ENCODE results near the gene FRMD1.
A peak's percentile ranks its signal among the peaks of the same experiment; 100 is the strongest.

Gene FRMD1

GRCh38 chr6:168078943-168079405 is at the start of gene FRMD1:
FRMD1 (minus strand) TSS chr6:168079212; CDS start chr6:168079094, 118 bp downstream.
- no peak for DNase-seq

GRCh38 chr6:168128006-168128630 is 49.1 kb upstream of the FRMD1 start:
- DNase-seq: no peak

- no peak for DNase-seq
Observed at GRCh38 chr6:168127384-168127868, 48.4 kb upstream of the FRMD1 start.

- no peak for DNase-seq
Observed at GRCh38 chr6:168126566-168127383, 47.8 kb upstream of the FRMD1 start.

GRCh38 chr6:168125429-168126001 is 46.5 kb upstream of the FRMD1 start:
- DNase-seq: no peak

GRCh38 chr6:168124921-168125320 is 45.9 kb upstream of the FRMD1 start:
- DNase-seq: no peak

DNA sequence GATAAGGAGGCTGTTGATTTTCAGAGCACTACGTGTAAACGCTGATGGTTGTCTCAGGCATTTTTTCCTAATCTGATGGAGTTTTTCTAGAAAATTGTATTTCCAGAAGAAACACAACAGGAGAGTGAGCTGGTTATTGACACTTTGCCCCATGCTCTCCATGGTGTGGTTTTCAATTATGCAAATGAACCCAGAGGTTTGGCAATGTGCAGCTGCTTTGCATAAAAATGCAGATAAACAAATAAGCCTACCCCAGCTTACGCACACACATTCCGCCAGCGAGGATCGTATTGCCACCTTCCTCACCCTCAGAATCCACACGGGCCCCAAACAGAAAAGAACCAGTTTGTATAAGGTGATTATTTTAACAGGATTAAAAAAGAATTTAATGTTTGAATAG is 45.1 kb upstream of the FRMD1 start:
- no peak for DNase-seq

GRCh38 chr6:168123165-168123911 is 44.3 kb upstream of the FRMD1 start:
- DNase-seq: no peak

DNA sequence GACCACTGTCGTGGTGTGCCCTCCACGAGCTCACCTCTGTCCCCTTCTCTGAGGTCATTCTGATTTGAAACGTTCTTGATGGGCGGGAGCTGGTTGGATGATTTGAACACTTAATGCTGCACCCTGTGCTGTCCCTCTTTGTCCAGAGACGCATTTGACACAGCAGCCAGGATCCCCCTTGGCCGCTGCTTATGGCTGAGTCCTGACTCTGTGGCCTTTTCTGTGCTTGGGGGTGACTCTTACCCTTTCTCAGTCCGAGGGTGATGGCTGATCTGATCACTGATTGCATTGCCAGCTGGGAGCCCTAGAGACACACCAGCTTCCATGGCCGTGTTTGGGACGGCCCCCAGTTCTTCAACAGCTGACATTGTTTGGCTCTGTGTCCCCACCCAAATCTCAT is 43.5 kb upstream of the FRMD1 start:
- no peak for DNase-seq

GRCh38 chr6:168122011-168122410 is 43.0 kb upstream of the FRMD1 start:
- DNase-seq: no peak

DNA sequence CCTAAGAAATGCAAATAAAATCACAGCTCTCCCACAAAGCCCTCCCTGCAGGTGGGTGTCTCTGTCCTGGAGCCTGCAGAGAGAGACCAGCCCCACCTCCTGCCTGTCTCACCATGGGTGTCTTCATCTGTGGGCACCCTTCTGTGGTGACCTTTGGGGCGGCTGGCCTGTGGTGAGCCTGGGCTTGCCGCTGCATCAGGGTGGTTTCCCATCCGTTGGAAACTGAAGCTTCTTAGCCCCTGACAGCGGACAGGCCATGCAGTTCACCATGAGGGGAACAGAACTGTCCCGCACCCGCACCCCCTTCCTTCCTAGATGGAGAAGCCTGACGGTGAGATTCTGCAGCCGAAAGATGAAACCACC is 42.3 kb upstream of the FRMD1 start:
- DNase-seq: no peak

GRCh38 chr6:168120390-168121302 is 41.6 kb upstream of the FRMD1 start:
- no peak for DNase-seq

- no peak for DNase-seq
Observed at GRCh38 chr6:168119539-168119938, 40.5 kb upstream of the FRMD1 start.

DNA sequence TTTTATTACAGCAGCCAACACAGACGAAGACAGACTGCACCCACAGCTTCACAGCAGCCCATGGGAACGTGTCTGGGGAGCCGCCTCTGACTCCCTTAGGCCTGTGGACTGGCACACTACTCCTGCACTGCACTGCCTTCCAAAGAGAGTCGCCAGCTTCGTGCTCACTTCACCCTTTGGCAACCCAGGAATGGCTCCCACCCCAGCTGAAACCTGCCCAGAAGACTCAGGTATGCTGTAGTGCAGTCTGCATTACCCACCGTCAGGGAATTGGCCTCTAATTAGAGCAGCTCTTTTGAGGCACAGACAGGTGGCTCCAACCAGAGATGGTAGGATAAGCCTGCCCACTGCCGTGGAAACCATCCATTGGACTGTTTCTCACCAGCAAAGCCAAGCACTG is 39.9 kb upstream of the FRMD1 start:
- DNase-seq: no peak

- DNase-seq: peak; percentile 19
Observed at GRCh38 chr6:168117942-168118341, 38.9 kb upstream of the FRMD1 start.

DNA sequence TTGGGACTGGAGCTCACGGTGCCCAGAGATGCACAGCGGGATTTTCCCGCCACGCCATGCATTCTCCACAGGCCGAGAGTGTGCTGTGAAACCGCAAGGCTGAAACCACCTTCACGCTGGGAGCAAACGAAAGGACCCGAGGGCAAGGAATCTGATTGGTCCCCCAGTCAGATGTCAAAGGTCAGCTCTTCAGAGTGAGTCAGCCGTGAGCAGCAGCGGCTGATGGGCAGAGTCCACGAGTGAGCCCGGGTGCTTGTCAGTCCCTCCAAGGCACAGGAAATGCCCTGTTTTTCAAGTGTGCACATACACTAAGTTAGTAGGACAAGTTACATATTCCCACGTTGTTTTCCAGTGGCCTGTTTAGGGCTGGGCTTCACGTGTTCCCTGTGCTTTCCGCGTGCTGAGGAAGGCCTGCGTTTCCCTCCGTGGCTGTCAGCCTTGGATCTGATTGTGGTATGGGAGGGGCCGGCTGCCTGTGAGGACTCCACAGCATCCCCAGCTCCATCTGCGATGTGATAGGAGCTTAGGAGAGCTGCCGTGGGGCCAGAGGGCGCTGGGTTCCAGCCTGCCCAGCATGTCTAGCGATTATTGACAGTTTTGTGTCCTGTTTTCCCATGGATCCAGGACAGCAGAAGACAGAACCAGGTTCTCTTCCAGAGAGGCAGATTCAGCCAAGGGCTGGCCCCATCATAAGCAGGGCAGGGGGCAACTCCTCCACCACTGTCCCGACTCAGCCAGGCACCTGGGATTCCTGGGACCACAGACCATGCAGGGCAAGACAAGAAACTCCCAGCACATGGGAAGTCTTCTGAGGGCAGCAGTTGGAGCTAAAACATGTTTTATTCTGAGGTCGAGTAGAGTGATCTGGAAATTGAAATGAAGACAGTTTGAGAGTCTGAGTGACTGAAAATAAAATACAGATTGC is 38.2 kb upstream of the FRMD1 start:
- DNase-seq: no peak

DNA sequence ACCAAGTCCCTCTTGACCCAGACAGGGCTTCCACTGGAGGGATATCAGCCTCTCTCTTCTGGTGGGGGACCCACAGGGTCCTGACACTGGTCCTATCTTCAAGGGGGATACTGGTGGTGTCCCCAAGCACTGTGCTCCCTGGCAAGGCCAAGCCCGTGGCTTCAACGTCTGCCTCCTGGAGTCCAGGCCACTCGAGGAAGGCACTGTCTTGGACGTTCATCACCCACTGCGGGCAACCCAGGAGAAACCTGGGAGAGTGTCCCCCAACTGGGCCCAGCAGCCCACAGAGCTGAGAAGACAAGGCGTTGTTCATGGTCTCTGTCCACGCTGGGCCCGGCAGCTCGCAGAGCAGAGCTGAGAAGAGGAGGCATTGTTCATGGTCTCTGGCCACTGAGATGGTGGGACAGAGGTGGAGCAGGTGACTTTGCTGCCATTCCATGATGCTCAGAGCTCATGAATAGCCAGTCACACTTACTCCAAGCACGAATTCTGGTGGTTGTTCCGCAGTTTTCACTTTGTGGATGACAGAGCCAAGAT is 37.5 kb upstream of the FRMD1 start:
- DNase-seq: no peak

- DNase-seq: no peak
Observed at GRCh38 chr6:168115748-168116437, 36.9 kb upstream of the FRMD1 start.

GRCh38 chr6:168113226-168113625 is 34.2 kb upstream of the FRMD1 start:
- no peak for DNase-seq

GRCh38 chr6:168111911-168112310 is 32.9 kb upstream of the FRMD1 start:
- DNase-seq: no peak
